Measurements from ENCODE around the gene TPX2. TPM values are rescaled to one million over a fixed set of nuclear protein-coding genes. Genes with fewer than 3 reads are reported as not detected.
A peak's percentile ranks its signal among the peaks of the same experiment; 100 is the strongest.

TPX2 gene
- total and polyA plus RNA-seq, 2 of the 8 experiments (the other 6 are each of a cell fraction or from before 2014, with no cell fraction given) = 43.6 to 125 TPM

- TF ChIP-seq CHD7 (IDR thresholded peaks at IDR 0.05; ENCODE audit: insufficient replicate concordance, low read length) (no peak), EGR1 (IDR thresholded peaks at IDR 0.05; ENCODE audit: borderline replicate concordance, low read depth, low read length) (no peak), CHD1 (IDR thresholded peaks at IDR 0.05; ENCODE audit: low read depth, low read length) (no peak), RXRA (IDR thresholded peaks at IDR 0.05; ENCODE audit: insufficient read depth, low read depth, low read length) (no peak), JUN (IDR thresholded peaks at IDR 0.05; ENCODE audit: low read depth, low read length) (no peak), BRCA1 (IDR thresholded peaks at IDR 0.05; ENCODE audit: low read depth, low read length) (no peak), ATF3 (IDR thresholded peaks at IDR 0.05; ENCODE audit: insufficient read depth, low read depth, low read length) (no peak), EP300 (IDR thresholded peaks at IDR 0.05; ENCODE audit: borderline replicate concordance in 1 of 2, low read depth in 2 of 2, low read length in 2 of 2) (peak in 1 of 2 experiments; percentile 56; a peak in 1 of 3 replicates), HDAC6 (IDR thresholded peaks at IDR 0.05; ENCODE audit: low read depth, low read length) (no peak)
Observed at GRCh38 chr20:31719644-31720485, 19.2 kb upstream of the TPX2 start (continued).
